Prostate gland (tissue), 1 donor: ENCODE data around the gene ZNF12.

Experiments
- POLR2A ChIP-seq: fragments of 450-650 bp; IDR thresholded peaks from one replicate; pipeline ENCODE4 v1.6.1; 2016; ENCODE audit warnings: antibody characterized with exemption, mild to moderate bottlenecking
- POLR2AphosphoS5 ChIP-seq: sonication (generic); formaldehyde crosslinking; IDR thresholded peaks from one replicate; pipeline ENCODE4 v1.6.1; 2017; ENCODE audit warnings: antibody characterized with exemption

GRCh38 chr7:6650086-6650485 lies 56.7 kb downstream of the ZNF12 start:
- TF ChIP-seq POLR2AphosphoS5: no peak
- no peak for TF ChIP-seq POLR2A
